GM18498 (cell line): ENCODE data around the gene SLC16A13.

Source experiments
- ATAC-seq: cut with Tn5 transposase; IDR thresholded peaks from one replicate; pipeline ENCODE4 v1.9.1; 2021; ENCODE audit warnings: mild to moderate bottlenecking, moderate library complexity; ENCODE audit not compliant: unreplicated experiment

Gene SLC16A13

GRCh38 chr17:7011415-7011814 lies 24.4 kb upstream of the SLC16A13 start:
- no peak for ATAC-seq

- ATAC-seq = no peak
Measured at GRCh38 chr17:7011942-7012254, 23.9 kb upstream of the SLC16A13 start.

- ATAC-seq = peak; percentile 83
Measured at GRCh38 chr17:7014261-7014994, 21.4 kb upstream of the SLC16A13 start.

- peak; percentile 14 for ATAC-seq
Measured at GRCh38 chr17:7014995-7015958, 20.5 kb upstream of the SLC16A13 start.

GRCh38 chr17:7016418-7016817 lies 19.4 kb upstream of the SLC16A13 start:
- no peak for ATAC-seq

- no peak for ATAC-seq
Measured at GRCh38 chr17:7016886-7017826, 18.7 kb upstream of the SLC16A13 start.

- no peak for ATAC-seq
Measured at GRCh38 chr17:7017827-7018200, 18.0 kb upstream of the SLC16A13 start.

GRCh38 chr17:7018331-7018964 lies 17.4 kb upstream of the SLC16A13 start:
- no peak for ATAC-seq

GRCh38 chr17:7019367-7019766 lies 16.4 kb upstream of the SLC16A13 start:
- ATAC-seq = no peak

GRCh38 chr17:7019839-7020519 lies 15.8 kb upstream of the SLC16A13 start:
- ATAC-seq = no peak

- ATAC-seq = no peak
Measured at GRCh38 chr17:7020894-7021664, 14.7 kb upstream of the SLC16A13 start.

GRCh38 chr17:7021993-7022778 lies 13.6 kb upstream of the SLC16A13 start:
- ATAC-seq = peak; percentile 62

- ATAC-seq = no peak
Measured at GRCh38 chr17:7022781-7023571, 12.8 kb upstream of the SLC16A13 start, which contains the start of gene BCL6B. BCL6B (plus strand) TSS chr17:7023050; CDS start chr17:7023672, 622 bp downstream.

- peak; percentile 51 for ATAC-seq
Measured at GRCh38 chr17:7023576-7024401, 12.0 kb upstream of the SLC16A13 start.

- no peak for ATAC-seq
Measured at GRCh38 chr17:7024402-7024785, 11.4 kb upstream of the SLC16A13 start.

- ATAC-seq = no peak
Measured at GRCh38 chr17:7025245-7025644, 10.6 kb upstream of the SLC16A13 start.
